GM19328 (cell line): ENCODE measurements around the gene DLEC1.
A peak's percentile ranks its signal among the peaks of the same experiment; 100 is the strongest.

ENCODE experiments used
- ATAC-seq: cut with Tn5 transposase; IDR thresholded peaks from one replicate; pipeline ENCODE4 v1.9.1; 2021; ENCODE audit warnings: mild to moderate bottlenecking, moderate library complexity; ENCODE audit not compliant: unreplicated experiment

Gene DLEC1

GRCh38 chr3:38002291-38002876 is 36.6 kb upstream of the DLEC1 start:
- ATAC-seq: no peak

GRCh38 chr3:38002940-38003339 is 36.1 kb upstream of the DLEC1 start:
- no peak for ATAC-seq

DNA sequence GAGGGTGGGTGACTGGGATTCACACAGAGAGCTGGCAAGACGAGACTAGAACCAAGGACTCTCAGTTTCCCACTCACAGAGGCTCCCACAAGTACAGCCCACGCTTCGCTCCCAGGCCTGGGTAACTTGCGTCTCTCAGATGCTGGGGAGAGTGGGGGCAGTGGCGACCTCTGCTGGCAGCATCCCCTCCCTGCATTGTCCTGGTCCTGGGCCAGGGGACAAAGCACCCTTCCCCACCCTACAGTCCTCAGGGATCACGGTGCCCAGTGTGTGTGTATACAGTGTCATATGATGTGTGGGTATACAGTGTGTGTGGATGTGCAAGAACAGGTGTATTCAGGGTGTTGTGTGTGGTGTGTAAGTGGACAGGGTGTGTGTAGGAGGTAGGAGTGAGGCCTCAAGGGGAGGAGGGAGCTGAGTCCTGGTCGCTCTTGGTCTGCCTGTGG is 35.6 kb upstream of the DLEC1 start:
- no peak for ATAC-seq

GRCh38 chr3:38003817-38004414 is 35.1 kb upstream of the DLEC1 start:
- ATAC-seq: no peak

GRCh38 chr3:38004415-38005075 is 34.5 kb upstream of the DLEC1 start:
- ATAC-seq: peak; percentile 45

DNA sequence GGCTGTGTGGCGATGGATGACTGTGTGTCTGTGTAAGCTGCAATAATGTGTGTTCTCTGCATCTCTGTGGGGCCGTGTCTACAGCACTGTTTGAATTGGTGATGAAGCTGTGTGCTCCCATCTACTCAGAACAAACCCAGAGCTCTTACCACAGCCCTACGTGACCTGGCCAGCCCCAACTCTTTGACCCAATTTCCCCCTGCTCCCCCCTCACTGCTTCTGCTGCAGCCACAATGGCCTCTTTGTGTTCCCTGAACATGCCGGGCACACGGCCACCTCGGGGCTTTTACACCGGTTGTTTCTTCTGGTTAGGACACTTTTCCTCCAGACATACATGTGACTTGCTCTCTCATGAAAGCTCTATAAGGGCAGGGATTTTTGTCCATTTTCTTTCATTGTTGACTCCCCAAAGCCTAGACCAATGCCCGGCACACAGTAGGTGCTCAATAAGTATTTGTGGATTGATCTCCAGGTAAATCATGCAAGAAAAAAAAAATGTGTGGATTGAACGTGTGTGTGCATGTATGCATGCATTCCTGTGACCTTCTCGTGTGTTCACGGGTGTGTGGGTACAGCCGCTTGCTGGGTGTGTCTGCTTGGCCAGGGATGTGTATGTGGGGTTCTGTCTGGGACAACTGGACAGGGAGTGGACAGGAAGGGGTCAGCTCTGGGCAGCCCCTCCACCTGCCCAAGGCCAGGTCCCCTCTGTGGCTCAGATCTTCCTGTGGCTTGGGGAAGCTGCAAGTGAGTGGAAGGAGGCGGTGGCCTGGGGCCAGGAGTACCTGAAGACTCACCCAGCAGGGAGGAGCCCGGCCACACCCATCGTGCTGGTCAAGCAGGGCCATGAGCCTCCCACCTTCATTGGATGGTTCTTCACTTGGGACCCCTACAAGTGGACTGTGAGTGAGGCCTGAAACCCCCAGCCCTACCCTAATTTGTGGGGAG is 33.7 kb upstream of the DLEC1 start:
- ATAC-seq: no peak

DNA sequence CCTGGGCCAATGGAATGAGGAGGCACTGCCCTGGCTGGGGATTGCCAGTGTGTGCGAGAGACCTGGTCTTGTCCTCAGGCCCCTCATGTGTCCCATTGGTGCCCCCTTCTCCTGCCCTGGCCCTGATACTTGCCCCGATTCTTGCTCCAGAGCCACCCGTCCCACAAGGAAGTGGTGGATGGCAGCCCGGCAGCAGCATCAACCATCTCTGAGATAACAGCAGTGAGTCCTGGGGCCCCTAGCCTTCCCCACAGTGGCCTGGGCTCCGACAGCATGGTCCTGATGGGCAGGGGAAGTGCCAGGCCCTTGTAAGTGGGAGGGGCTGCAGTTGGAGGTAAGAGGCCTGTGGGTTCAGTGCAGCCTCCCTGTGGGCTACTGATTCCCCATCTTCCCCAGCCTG is 33.0 kb upstream of the DLEC1 start:
- no peak for ATAC-seq

DNA sequence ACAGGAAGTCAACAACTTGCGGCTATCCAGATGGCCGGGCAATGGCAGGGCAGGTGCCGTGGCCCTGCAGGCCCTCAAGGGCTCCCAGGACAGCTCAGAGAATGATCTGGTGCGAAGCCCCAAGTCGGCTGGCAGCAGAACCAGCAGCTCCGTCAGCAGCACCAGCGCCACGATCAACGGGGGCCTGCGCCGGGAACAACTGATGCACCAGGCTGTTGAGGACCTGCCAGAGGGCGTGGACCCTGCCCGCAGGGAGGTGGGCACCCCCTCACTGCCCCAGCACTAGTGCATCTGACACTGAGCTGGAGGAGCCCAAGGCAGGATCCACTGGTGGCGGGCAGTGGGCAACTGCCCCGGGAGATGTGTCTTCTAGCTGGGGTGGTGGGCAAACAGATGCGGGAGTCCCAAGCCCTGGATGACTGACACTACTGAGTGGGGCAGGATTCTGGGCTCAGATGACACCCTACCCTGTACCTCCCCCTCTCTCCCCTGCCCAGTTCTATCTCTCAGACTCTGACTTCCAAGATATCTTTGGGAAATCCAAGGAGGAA is 32.5 kb upstream of the DLEC1 start:
- no peak for ATAC-seq

DNA sequence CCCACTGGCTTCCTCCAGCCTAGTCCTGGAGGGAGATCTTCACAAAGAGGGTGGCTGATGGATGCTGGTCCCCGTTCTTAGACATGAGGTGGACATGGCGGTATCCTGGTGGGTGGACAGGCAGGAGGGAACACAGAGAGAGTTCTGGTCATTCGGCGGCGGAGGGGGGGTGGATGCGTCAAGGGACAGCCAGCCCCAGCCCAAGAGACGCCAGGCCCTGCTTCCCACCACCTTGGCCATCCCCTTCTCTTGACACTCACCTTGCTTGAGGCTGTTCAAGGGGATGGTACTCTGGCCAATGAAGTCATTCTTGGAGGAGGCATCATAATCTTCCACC is 31.3 kb upstream of the DLEC1 start:
- no peak for ATAC-seq

DNA sequence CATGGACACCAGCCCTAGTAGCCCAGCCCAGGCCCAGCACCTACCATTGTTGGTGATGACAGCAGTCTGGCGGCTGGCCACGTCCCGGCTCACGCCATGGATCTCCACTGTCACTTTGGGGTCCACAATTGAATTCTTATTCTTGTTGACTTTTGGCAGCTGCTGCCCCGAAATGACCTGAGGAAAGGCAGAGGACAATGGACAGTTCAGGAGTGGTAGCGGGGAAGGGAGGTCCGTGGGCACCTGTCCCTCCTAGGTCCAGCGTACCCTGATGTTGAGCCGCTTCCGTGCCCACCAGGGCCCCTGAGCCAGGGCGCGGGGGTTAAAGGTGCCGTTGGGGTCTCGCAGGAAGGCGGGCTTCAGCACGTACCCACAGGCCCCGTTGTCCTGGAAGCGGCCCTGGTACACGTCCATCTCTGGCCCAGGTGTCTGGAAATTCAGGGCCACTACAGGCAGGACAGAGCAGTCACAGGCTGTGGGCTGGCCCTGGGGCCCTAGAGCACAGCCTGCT is 30.8 kb upstream of the DLEC1 start:
- ATAC-seq: no peak

- ATAC-seq: no peak
Observed at GRCh38 chr3:38008971-38009580, 29.9 kb upstream of the DLEC1 start.

DNA sequence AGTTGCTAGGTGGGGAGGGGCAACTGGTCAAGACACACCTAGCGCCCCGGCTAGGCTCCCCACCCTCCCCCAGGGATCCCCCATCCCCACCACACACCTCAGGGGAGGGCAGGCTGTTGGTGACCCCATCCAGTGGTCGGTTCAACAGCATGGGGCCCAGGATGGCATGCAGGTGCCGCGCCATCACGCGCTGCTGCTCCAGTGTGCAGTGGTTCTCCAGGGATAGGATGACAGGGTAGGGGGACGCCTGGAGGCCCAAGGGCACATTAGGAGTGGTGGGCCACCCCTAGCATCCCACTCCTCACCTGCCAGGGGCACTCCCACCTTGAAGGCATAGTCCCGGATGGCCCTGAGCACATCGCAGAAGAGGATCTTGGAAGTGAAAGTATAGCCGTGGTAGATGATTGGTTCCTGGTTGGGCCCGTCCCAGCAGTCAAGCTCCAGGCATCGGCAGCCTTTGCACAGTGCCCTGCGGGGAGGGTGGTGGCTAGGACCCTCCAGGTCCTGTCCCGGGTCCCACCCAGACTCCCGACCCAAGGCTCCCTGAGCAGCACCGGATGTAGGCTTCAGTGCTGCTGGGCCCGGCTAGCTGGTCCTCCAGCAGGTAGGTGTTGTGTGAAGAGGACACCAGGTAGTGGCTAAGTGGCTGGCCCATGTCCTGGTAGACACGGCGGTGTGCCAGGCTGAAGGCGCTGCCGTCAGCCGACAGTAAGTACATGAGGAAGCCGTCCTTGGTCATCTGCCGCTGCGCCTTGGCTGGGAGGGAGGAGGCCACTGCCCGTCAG is 29.0 kb upstream of the DLEC1 start:
- no peak for ATAC-seq

DNA sequence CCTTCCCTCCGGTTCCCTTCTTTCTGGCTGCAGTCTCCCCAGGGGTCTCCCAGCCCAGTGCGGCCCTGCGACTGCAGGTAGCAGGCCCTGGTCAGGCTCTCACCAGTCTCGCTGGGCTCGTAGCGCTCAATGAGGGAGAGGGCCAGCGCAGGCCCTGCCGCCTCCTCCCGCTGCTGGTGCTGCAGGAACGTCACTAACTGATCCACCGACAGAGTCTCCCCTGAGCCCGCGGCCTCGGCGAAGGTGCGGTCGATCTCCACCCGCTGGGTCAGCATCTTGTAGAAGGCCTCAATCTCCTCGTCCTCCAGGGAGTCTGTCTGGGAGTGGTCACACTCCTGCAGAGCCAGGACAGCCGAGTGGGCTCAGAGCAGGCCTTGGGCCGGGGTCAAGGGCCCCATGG is 27.9 kb upstream of the DLEC1 start:
- no peak for ATAC-seq

DNA sequence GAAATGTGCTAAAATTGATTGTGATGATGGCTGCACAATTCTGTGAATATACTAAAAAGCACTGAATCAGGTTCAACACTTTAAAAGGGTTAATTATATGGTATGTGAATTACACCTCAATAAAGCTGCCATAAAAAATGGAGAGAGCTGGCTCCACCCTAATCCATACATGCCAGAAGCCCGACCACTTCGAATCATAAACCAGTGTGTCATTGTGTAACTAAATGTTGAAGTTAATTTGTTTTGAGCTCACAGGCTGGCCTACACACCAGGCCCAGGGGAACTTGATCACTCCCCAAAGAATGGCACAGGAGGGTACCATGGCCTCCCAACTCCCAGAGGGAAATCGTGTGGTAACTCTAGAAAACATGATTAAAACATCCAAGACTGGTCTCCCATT is 23.5 kb upstream of the DLEC1 start:
- no peak for ATAC-seq

DNA sequence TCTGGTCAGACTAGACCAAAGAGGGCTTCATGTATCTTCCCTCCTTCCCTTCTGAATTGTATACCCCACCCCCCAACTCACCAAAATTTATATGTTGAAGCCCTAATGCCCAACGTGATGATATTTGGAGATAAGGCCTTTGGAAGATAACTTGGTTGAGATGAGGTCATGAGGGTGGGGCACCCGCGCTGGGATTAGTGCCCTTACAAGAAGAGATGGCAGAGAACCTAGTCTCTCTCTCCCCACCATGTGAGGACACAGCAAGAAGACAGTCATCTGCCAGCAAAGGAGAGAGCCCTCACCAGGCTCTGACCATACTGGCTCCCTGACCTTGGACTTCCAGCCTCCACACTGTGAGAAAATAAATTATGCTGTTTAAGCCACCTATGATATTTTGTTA is 23.0 kb upstream of the DLEC1 start:
- no peak for ATAC-seq

- no peak for ATAC-seq
Observed at GRCh38 chr3:38016410-38016809, 22.6 kb upstream of the DLEC1 start.

DNA sequence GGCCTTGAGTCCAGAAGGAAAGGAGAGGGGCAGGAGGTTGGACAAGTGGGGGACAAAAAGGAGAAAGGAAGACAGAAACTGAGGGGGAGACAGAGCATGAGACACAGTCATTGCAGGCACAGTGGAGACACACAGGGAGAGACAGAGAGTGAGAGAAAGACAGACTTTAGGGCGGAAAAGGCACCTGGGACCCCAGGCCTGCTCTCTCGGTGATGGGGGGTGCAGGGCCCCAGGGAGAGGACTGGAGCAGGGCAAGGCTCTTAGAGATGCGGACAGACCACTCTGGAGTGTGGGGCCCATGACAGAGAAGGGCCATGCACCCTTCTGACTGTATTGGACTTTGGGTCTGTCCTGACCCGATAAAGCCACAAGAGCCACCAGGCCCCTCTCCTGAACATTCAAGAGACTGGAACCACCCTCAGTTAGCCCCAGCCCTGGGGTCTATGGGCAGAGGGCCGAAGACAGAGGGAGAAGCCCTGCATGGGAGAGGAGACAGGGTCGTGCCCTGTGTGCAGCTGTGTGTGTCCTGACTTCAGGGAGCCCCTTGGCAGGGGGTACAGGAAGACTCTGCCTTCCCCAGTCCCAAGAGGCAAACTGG is 22.1 kb upstream of the DLEC1 start:
- no peak for ATAC-seq

DNA sequence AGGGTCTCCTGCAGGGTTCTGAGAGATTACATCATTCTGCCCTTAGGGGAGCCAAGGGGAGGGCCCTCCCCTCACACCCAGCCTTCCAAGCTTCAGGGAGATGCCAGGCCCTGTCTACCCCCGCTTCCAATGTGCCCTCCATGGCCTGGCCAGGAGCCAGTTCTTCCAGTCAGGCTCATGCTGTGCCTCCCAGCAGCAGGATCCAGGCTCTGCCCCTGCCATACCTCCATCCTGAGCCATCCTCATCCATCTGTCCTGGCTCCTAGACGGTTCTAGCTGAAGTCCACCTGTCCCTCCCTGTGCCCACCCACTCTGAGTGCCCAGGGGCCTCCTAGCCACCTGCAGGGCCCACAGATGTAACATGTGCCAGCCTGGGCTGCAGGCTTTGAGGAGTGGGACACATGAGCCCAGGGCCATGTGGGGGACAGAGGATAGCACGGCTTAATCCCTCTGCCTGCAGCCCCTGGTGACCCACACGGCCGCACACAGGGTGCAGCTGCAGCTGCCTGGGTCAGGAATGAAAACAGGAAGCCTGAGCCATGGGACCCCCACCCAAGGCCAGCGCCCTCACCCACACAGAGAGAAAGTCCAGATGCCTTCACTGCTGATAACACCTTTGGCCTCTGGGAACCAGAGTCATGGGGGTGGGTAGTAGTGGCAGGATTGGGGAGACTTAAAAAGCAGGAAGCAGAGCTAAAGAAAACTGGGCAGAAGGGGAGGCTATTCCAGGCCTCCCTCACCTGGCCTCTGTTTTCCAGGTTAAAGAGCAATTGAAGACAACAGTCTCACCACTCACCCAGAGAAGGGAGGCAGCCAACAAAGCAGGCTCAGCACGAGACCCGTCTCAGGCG is 21.3 kb upstream of the DLEC1 start:
- ATAC-seq: no peak
